ENCODE results near the gene PRR19. TPM values are rescaled to one million over a fixed set of nuclear protein-coding genes. Genes with fewer than 3 reads are reported as not detected.
A peak's percentile ranks its signal among the peaks of the same experiment; 100 is the strongest.

PRR19 gene
- total and polyA plus RNA-seq, 2 donors (not counting 1 experiment from before 2014, with no cell fraction given) = 0.39 to 0.54 TPM

DNA sequence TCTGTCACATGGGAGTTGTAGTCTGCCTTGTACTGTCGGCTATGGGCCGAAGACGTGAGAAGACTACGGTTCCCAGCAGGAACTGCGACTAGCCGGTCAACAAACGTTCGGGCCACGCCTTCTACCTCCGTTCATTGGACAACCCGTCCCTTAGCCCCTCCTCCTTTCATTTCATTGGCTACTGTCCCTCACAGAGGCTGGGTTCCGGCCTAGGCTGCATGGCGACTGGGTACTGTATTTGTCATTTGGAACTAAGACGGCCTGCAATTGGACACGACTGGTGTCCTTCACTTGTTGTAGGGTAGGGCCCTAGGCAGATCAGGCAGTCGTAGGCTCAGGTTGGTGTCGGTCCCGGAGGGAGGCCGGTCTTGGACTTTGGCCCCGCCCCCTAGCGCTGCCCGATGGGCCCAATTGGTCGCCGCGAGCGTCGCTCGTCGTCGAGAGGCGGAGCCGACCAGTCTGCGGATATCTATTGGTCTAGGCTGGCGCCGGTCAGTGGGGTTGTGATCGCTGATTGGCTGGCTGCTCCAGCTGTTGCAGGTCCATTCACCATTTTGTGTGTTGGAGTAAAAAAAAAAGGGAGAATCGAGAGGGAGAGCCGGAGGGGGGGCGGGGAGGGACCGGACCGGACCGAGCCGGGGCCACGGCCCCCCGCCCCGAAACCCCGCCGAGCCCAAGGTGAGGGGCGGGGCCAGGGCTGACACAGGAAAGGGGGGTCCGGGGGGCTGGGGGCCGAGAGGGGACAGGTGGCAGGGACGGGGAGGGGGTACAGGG is 33.0 kb upstream of the PRR19 start, which contains the start of gene CIC:
CIC (plus strand) TSS at position 549 of the 774 bp plus-strand sequence. CDS start 2,532 bp downstream, outside the sequence.
- peak within 1 kb of the TSS; percentile 74 to 95 (median 90) for H3K4me3 ChIP-seq (ENCODE audit: control extremely low read depth in 1 of 5, extremely low read depth in 1 of 5, insufficient read depth in 1 of 5, low read depth in 2 of 5, low read length in 4 of 5)
- peaks cover 26 to 32% of the 10 kb centered on the region in 2 donors for H3K4me1 ChIP-seq (ENCODE audit: control insufficient read depth in 2 of 2, insufficient read depth in 2 of 2, low read length in 2 of 2)
- Mint-ChIP-seq H3K4me3 (peak within 1 kb of the TSS; percentile 88), H3K4me1 (peaks cover 24% of the 10 kb centered on the region), H3K9me3 (ENCODE audit: insufficient read depth) (no peaks in the 10 kb centered on the region), H3K27me3 (no peaks in the 10 kb centered on the region), H3K27ac (peak within 1 kb of the TSS; percentile 96)
- ChIA-PET CTCF (interaction anchor here (2.0 to 2.6 kb wide), 2 partner anchors 10 to 22 kb away, joined by 5 to 13 read pairs; no protein-coding TSS in a partner anchor), POLR2A (interaction anchor here (0.5 to 2.6 kb wide), 7 partner anchors 11 to 1006 kb away, joined by 3 to 21 read pairs (median 4); partner anchors contain the start of gene ERF)
- WGBS (ENCODE audit: insufficient coverage) = 0% methylated on average over 48 of the region's 52 CpGs
- ATAC-seq (ENCODE audit: low read depth) (peak; percentile 76), DNase-seq (peak; percentile 100)
- no peaks in the 10 kb centered on the region for H3K27me3 ChIP-seq (replicated peaks in 1 of 4; ENCODE audit: control extremely low read depth in 1 of 4, control insufficient read depth in 3 of 4, insufficient read depth in 4 of 4, low read length in 3 of 4)
- peak within 1 kb of the TSS; percentile 92 for H2AFZ ChIP-seq (ENCODE audit: insufficient read depth, low read depth, low read length, poor library complexity, severe bottlenecking)
- peaks cover 0 to 19% of the 10 kb centered on the region in 2 experiments for H3K36me3 ChIP-seq (replicated peaks in 1 of 2; ENCODE audit: control extremely low read depth in 1 of 2, control insufficient read depth in 1 of 2, extremely low read depth in 1 of 2, insufficient read depth in 2 of 2, low read length in 1 of 2)
- H3K9me3 ChIP-seq (ENCODE audit: control extremely low read depth in 1 of 3, control insufficient read depth in 2 of 3, insufficient read depth in 1 of 3, low read length in 2 of 3) = no peaks in the 10 kb centered on the region
- peak within 1 kb of the TSS; percentile 98 for H3K9ac ChIP-seq (ENCODE audit: low read length)
- H3K79me2 ChIP-seq (ENCODE audit: control insufficient read depth, insufficient read depth, low read length) = peaks cover 45% of the 10 kb centered on the region
- no peaks in the 10 kb centered on the region for H4K20me1 ChIP-seq (ENCODE audit: control insufficient read depth, insufficient read depth, low read length, poor library complexity, severe bottlenecking)
- no peak for TF ChIP-seq EZH2 (IDR thresholded peaks at IDR 0.05; ENCODE audit: borderline replicate concordance, insufficient read depth, low read depth, low read length, poor library complexity, severe bottlenecking)
- TF ChIP-seq, protein P1, sequence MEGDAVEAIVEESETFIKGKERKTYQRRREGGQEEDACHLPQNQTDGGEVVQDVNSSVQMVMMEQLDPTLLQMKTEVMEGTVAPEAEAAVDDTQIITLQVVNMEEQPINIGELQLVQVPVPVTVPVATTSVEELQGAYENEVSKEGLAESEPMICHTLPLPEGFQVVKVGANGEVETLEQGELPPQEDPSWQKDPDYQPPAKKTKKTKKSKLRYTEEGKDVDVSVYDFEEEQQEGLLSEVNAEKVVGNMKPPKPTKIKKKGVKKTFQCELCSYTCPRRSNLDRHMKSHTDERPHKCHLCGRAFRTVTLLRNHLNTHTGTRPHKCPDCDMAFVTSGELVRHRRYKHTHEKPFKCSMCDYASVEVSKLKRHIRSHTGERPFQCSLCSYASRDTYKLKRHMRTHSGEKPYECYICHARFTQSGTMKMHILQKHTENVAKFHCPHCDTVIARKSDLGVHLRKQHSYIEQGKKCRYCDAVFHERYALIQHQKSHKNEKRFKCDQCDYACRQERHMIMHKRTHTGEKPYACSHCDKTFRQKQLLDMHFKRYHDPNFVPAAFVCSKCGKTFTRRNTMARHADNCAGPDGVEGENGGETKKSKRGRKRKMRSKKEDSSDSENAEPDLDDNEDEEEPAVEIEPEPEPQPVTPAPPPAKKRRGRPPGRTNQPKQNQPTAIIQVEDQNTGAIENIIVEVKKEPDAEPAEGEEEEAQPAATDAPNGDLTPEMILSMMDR (IDR thresholded peaks at IDR 0.05) = no peak
- peak within 1 kb of the TSS; percentile 98 to 100 for H3K27ac ChIP-seq (ENCODE audit: low read length in 2 of 2)
- intact Hi-C loops (cut with micrococcal nuclease) = loop anchor here (1.0 kb wide), 8 partner anchors 11 to 56 kb away; partner anchors contain the start of genes DEDD2, ERF, MEGF8 and PAFAH1B3
- H3K4me2 ChIP-seq (replicated peaks; ENCODE audit: low read depth, low read length, poor library complexity, severe bottlenecking) = peak within 1 kb of the TSS; percentile 95

Measured in B cell (primary cell).